ENCODE data around the gene SP100. TPM values are rescaled to one million over a fixed set of nuclear protein-coding genes. Genes with fewer than 3 reads are reported as not detected.

SP100 gene
- total and polyA plus RNA-seq, 7 experiments from 2014 or later = 103 to 391 (median 211) TPM

- Mint-ChIP-seq H3K9me3 (peaks cover 0 to 44% (median 28%) of the 10 kb centered on the region in 11 donors), H3K36me3 (peaks cover 28 to 67% (median 57%) of the 10 kb centered on the region in 5 donors), H3K27ac (no peak overlapping the region), H3K4me3 (no peak overlapping the region), H3K4me1 (peaks cover 0 to 11% (median 7%) of the 10 kb centered on the region in 7 donors), H3K27me3 (no peaks in the 10 kb centered on the region)
- Histone ChIP-seq H3K9me3 (ENCODE audit: control insufficient read depth in 2 of 3, low read length in 3 of 3) (peaks cover 0 to 26% (median 8%) of the 10 kb centered on the region in 3 experiments), H3K4me3 (ENCODE audit: low read length) (no peak overlapping the region), H3K36me3 (ENCODE audit: control insufficient read depth in 2 of 3, insufficient read depth in 3 of 3, low read length in 3 of 3) (peaks cover 0 to 18% (median 8%) of the 10 kb centered on the region in 3 experiments), H3K27ac (ENCODE audit: low read depth, low read length) (no peak overlapping the region), H3K4me1 (ENCODE audit: control insufficient read depth in 2 of 2, insufficient read depth in 2 of 2, low read length in 2 of 2) (no peaks in the 10 kb centered on the region), H3K27me3 (ENCODE audit: control insufficient read depth in 2 of 2, insufficient read depth in 2 of 2, low read length in 2 of 2) (no peaks in the 10 kb centered on the region)
- ChIA-PET POLR2A (interaction anchor here (0.8 kb wide), 1 partner anchor 18 kb away, joined by 3 read pairs; no protein-coding TSS in a partner anchor), CTCF (interaction anchor here (1.0 kb wide), 1 partner anchor 382 kb away, joined by 3 read pairs; no protein-coding TSS in a partner anchor)
- intact Hi-C loops (cut with micrococcal nuclease) = no loop called here
- DNase-seq = no peak
- no peak for ATAC-seq
These were observed 104.3 kb downstream of the SP100 start for GRCh38 chr2:230520061-230520874.

GRCh38 chr2:230520875-230521155 lies 104.8 kb downstream of the SP100 start:
- H3K4me1 ChIP-seq (ENCODE audit: control insufficient read depth in 2 of 2, insufficient read depth in 2 of 2, low read length in 2 of 2) = peaks cover 0 to 4% of the 10 kb centered on the region in 2 donors
- peaks cover 28 to 68% (median 52%) of the 10 kb centered on the region in 5 donors for H3K36me3 Mint-ChIP-seq
- no peak overlapping the region for H3K27ac ChIP-seq (ENCODE audit: low read depth, low read length)
- no peaks in the 10 kb centered on the region for H3K27me3 ChIP-seq (ENCODE audit: control insufficient read depth in 2 of 2, insufficient read depth in 2 of 2, low read length in 2 of 2)
- intact Hi-C loops (cut with micrococcal nuclease) = no loop called here
- no peak overlapping the region for H3K4me3 Mint-ChIP-seq
- peaks cover 0 to 26% (median 8%) of the 10 kb centered on the region in 3 experiments for H3K9me3 ChIP-seq (ENCODE audit: control insufficient read depth in 2 of 3, low read length in 3 of 3)
- ChIA-PET POLR2A (no interaction called here), CTCF (no interaction called here)
- no peak overlapping the region for H3K27ac Mint-ChIP-seq
- H3K27me3 Mint-ChIP-seq = no peaks in the 10 kb centered on the region
- H3K4me1 Mint-ChIP-seq = peaks cover 0 to 16% (median 10%) of the 10 kb centered on the region in 7 donors
- peaks cover 0 to 16% (median 8%) of the 10 kb centered on the region in 3 experiments for H3K36me3 ChIP-seq (ENCODE audit: control insufficient read depth in 2 of 3, insufficient read depth in 3 of 3, low read length in 3 of 3)
- ATAC-seq = no peak
- no peak overlapping the region for H3K4me3 ChIP-seq (ENCODE audit: low read length)
- DNase-seq = no peak
- H3K9me3 Mint-ChIP-seq = peaks cover 0 to 44% (median 28%) of the 10 kb centered on the region in 11 donors

- Histone ChIP-seq H3K9me3 (ENCODE audit: control insufficient read depth in 2 of 3, low read length in 3 of 3) (peaks cover 0 to 26% (median 8%) of the 10 kb centered on the region in 3 experiments), H3K27ac (ENCODE audit: low read depth, low read length) (no peak overlapping the region), H3K36me3 (ENCODE audit: control insufficient read depth in 2 of 3, insufficient read depth in 3 of 3, low read length in 3 of 3) (peaks cover 0 to 16% (median 8%) of the 10 kb centered on the region in 3 experiments), H3K4me3 (ENCODE audit: low read length) (no peak overlapping the region), H3K4me1 (ENCODE audit: control insufficient read depth in 2 of 2, insufficient read depth in 2 of 2, low read length in 2 of 2) (peaks cover 0 to 5% of the 10 kb centered on the region in 2 donors), H3K27me3 (ENCODE audit: control insufficient read depth in 2 of 2, insufficient read depth in 2 of 2, low read length in 2 of 2) (no peaks in the 10 kb centered on the region)
- ChIA-PET CTCF (no interaction called here), POLR2A (no interaction called here)
- no peaks in the 10 kb centered on the region for H3K27me3 Mint-ChIP-seq
- no peak overlapping the region for H3K4me3 Mint-ChIP-seq
- H3K27ac Mint-ChIP-seq = no peak overlapping the region
- H3K36me3 Mint-ChIP-seq = peaks cover 23 to 66% (median 46%) of the 10 kb centered on the region in 5 donors
- peaks cover 0 to 16% (median 10%) of the 10 kb centered on the region in 7 donors for H3K4me1 Mint-ChIP-seq
- intact Hi-C loops (cut with micrococcal nuclease) = no loop called here
- ATAC-seq (no peak), DNase-seq (no peak)
- peaks cover 0 to 44% (median 28%) of the 10 kb centered on the region in 11 donors for H3K9me3 Mint-ChIP-seq
These were observed 105.4 kb downstream of the SP100 start for GRCh38 chr2:230521386-230521785.

- ChIA-PET POLR2A (no interaction called here), CTCF (no interaction called here)
- H3K9me3 Mint-ChIP-seq = peaks cover 6 to 68% (median 31%) of the 10 kb centered on the region in 11 donors
- H3K27ac Mint-ChIP-seq = no peak overlapping the region
- ATAC-seq = no peak
- Histone ChIP-seq H3K9me3 (ENCODE audit: control insufficient read depth in 2 of 3, low read length in 3 of 3) (peaks cover 0 to 18% (median 8%) of the 10 kb centered on the region in 3 experiments), H3K4me1 (ENCODE audit: control insufficient read depth in 2 of 2, insufficient read depth in 2 of 2, low read length in 2 of 2) (peaks cover 0 to 5% of the 10 kb centered on the region in 2 donors), H3K27me3 (ENCODE audit: control insufficient read depth in 2 of 2, insufficient read depth in 2 of 2, low read length in 2 of 2) (no peaks in the 10 kb centered on the region), H3K4me3 (ENCODE audit: low read length) (no peak overlapping the region), H3K36me3 (ENCODE audit: control insufficient read depth in 2 of 3, insufficient read depth in 3 of 3, low read length in 3 of 3) (peaks cover 0 to 8% (median 0%) of the 10 kb centered on the region in 3 experiments), H3K27ac (ENCODE audit: low read depth, low read length) (no peak overlapping the region)
- peaks cover 0 to 20% (median 13%) of the 10 kb centered on the region in 7 donors for H3K4me1 Mint-ChIP-seq
- H3K4me3 Mint-ChIP-seq = no peak overlapping the region
- no peaks in the 10 kb centered on the region for H3K27me3 Mint-ChIP-seq
- intact Hi-C loops (cut with micrococcal nuclease) = no loop called here
- peaks cover 10 to 82% (median 24%) of the 10 kb centered on the region in 5 donors for H3K36me3 Mint-ChIP-seq
- DNase-seq = peak in 4 of 9 donors; percentile 1 to 57 (median 32)
These were observed 109.7 kb downstream of the SP100 start for GRCh38 chr2:230525682-230526081.

GRCh38 chr2:230537531-230537976 lies 121.6 kb downstream of the SP100 start:
- ATAC-seq = no peak
- intact Hi-C loops (cut with micrococcal nuclease) = loop anchor here in 1 of 2 donors (5.0 kb wide), 1 partner anchor 65 kb away; no protein-coding TSS in a partner anchor
- CTCF ChIA-PET = interaction anchor here (1.0 kb wide), 1 partner anchor 19 kb away, joined by 4 read pairs; no protein-coding TSS in a partner anchor

GRCh38 chr2:230540332-230540731 lies 124.3 kb downstream of the SP100 start:
- H3K4me1 ChIP-seq (ENCODE audit: control insufficient read depth in 2 of 2, insufficient read depth in 2 of 2, low read length in 2 of 2) = no peaks in the 10 kb centered on the region
- no peak overlapping the region for H3K4me3 ChIP-seq (ENCODE audit: low read length)
- CTCF ChIA-PET = no interaction called here
- H3K9me3 ChIP-seq (ENCODE audit: control insufficient read depth in 2 of 3, low read length in 3 of 3) = no peaks in the 10 kb centered on the region
- H3K27me3 Mint-ChIP-seq = no peaks in the 10 kb centered on the region
- intact Hi-C loops (cut with micrococcal nuclease) = no loop called here
- H3K9me3 Mint-ChIP-seq = peaks cover 6 to 32% (median 16%) of the 10 kb centered on the region in 11 donors
- no peak overlapping the region for H3K27ac ChIP-seq (ENCODE audit: low read depth, low read length)
- H3K4me3 Mint-ChIP-seq = no peak overlapping the region
- no peak for DNase-seq
- peaks cover 0 to 47% (median 6%) of the 10 kb centered on the region in 3 experiments for H3K36me3 ChIP-seq (ENCODE audit: control insufficient read depth in 2 of 3, insufficient read depth in 3 of 3, low read length in 3 of 3)
- H3K4me1 Mint-ChIP-seq = peaks cover 0 to 36% (median 4%) of the 10 kb centered on the region in 7 donors
- ATAC-seq = no peak
- POLR2A ChIA-PET = no interaction called here
- H3K27ac Mint-ChIP-seq = peak overlapping the region in 6 of 9 donors; percentile 20 to 63 (median 48)
- H3K36me3 Mint-ChIP-seq = peaks cover 46 to 81% (median 78%) of the 10 kb centered on the region in 5 donors
- H3K27me3 ChIP-seq (ENCODE audit: control insufficient read depth in 2 of 2, insufficient read depth in 2 of 2, low read length in 2 of 2) = no peaks in the 10 kb centered on the region

More at GRCh38 chr2:230537531-230537976, 121.6 kb downstream of the SP100 start:
- no peaks in the 10 kb centered on the region for H3K27me3 ChIP-seq (ENCODE audit: control insufficient read depth in 2 of 2, insufficient read depth in 2 of 2, low read length in 2 of 2)
- peak in 1 of 9 donors; percentile 34 for DNase-seq
- H3K27ac ChIP-seq (ENCODE audit: low read depth, low read length) = no peak overlapping the region
- Mint-ChIP-seq H3K36me3 (peaks cover 24 to 69% (median 53%) of the 10 kb centered on the region in 5 donors), H3K4me3 (no peak overlapping the region), H3K9me3 (peaks cover 0 to 10% (median 0%) of the 10 kb centered on the region in 11 donors), H3K27me3 (no peaks in the 10 kb centered on the region), H3K27ac (peak overlapping the region; percentile 16 to 89 (median 54)), H3K4me1 (peaks cover 0 to 36% (median 4%) of the 10 kb centered on the region in 7 donors)
- H3K4me3 ChIP-seq (ENCODE audit: low read length) = no peak overlapping the region
- POLR2A ChIA-PET = no interaction called here
- H3K9me3 ChIP-seq (ENCODE audit: control insufficient read depth in 2 of 3, low read length in 3 of 3) = no peaks in the 10 kb centered on the region
- no peaks in the 10 kb centered on the region for H3K4me1 ChIP-seq (ENCODE audit: control insufficient read depth in 2 of 2, insufficient read depth in 2 of 2, low read length in 2 of 2)
- H3K36me3 ChIP-seq (ENCODE audit: control insufficient read depth in 2 of 3, insufficient read depth in 3 of 3, low read length in 3 of 3) = peaks cover 0 to 38% (median 6%) of the 10 kb centered on the region in 3 experiments

Measured in naive thymus-derived CD4-positive, alpha-beta T cell (primary cell).